Endodermal cell (in vitro differentiated cells): ENCODE measurements around the gene RBMS1. TPM values are rescaled to one million over a fixed set of nuclear protein-coding genes. Genes with fewer than 3 reads are reported as not detected.

Experiments used
- DNase-seq: peaks from one replicate; pipeline ENCODE4 v3.0.0-alpha.2; 2017
- H3K27ac ChIP-seq: 2 replicates; pipeline ENCODE4 v1.5.1; 2013; ENCODE audit warnings: mild to moderate bottlenecking, low read depth, low read length, moderate library complexity
- H3K27me3 ChIP-seq: 2 replicates; pipeline ENCODE4 v1.6.1; 2013; ENCODE audit warnings: mild to moderate bottlenecking, low read length, moderate library complexity; ENCODE audit not compliant: insufficient read depth, control insufficient read depth, poor library complexity, severe bottlenecking
- H3K36me3 ChIP-seq: 2 replicates; pipeline ENCODE4 v1.7.0; 2013; ENCODE audit warnings: mild to moderate bottlenecking, low read length, moderate library complexity; ENCODE audit not compliant: control insufficient read depth, insufficient read depth
- H3K4me1 ChIP-seq: one replicate; pipeline ENCODE4 v1.7.0; 2013; ENCODE audit warnings: low read length; ENCODE audit not compliant: control insufficient read depth, insufficient read depth
- H3K4me3 ChIP-seq: 2 replicates; pipeline ENCODE4 v1.5.1; 2013; ENCODE audit warnings: mild to moderate bottlenecking, low read length, moderate library complexity
- H3K9ac ChIP-seq: 2 replicates; pipeline ENCODE4 v1.6.1; 2013; ENCODE audit warnings: mild to moderate bottlenecking, low read length, moderate library complexity; ENCODE audit not compliant: poor library complexity, severe bottlenecking; ENCODE audit errors: extremely low read depth
- H3K9me3 ChIP-seq: 2 replicates; pipeline ENCODE4 v1.6.1; 2013; ENCODE audit warnings: mild to moderate bottlenecking, low read length, moderate library complexity; ENCODE audit not compliant: control insufficient read depth
- H3K27ac Mint-ChIP-seq: 2 replicates; pipeline ENCODE4 v1.8.0; 2020; ENCODE audit warnings: mixed read lengths
- H3K27me3 Mint-ChIP-seq: 2 replicates; pipeline ENCODE4 v1.8.0; 2021; ENCODE audit warnings: mild to moderate bottlenecking, mixed read lengths; ENCODE audit not compliant: insufficient read depth
- H3K36me3 Mint-ChIP-seq: 2 replicates; pipeline ENCODE4 v1.8.0; 2020; ENCODE audit warnings: low read depth, mixed read lengths
- H3K4me1 Mint-ChIP-seq: 2 replicates; pipeline ENCODE4 v1.8.0; 2020; ENCODE audit warnings: mixed read lengths
- H3K4me3 Mint-ChIP-seq: 2 replicates; pipeline ENCODE4 v1.8.0; 2020; ENCODE audit warnings: mild to moderate bottlenecking, moderate library complexity, mixed read lengths
- H3K9me3 Mint-ChIP-seq: 2 replicates; pipeline ENCODE4 v1.8.0; 2020; ENCODE audit warnings: mild to moderate bottlenecking, mixed read lengths
- CTCF ChIP-seq: fragments of 200-600 bp; sonication (generic); conservative IDR thresholded peaks from 2 replicates; pipeline ENCODE4 v1.5.0; 2021; ENCODE audit warnings: antibody characterized with exemption, mild to moderate bottlenecking
- WGBS, 2 experiments: methylation state at CpG; one replicate each; pipeline versions ENCODE4 v1.1.5 to v1.1.7; 2013; ENCODE audit warnings: missing lambda C conversion rate in 2 of 2, mixed read lengths in 1 of 2; ENCODE audit not compliant: insufficient coverage in 1 of 2, insufficient read length in 1 of 2; 5-methylcytosine and 5-hydroxymethylcytosine counted together
- total RNA-seq, 2 donors: library from RNA; stranded (reverse); fragmentation: NEBNext Ultra II Directional in 1 of 2; extraction: Animal tissue kit (Norgen Biotek cat#: 25700) in 1 of 2; gene quantifications; 2 replicates in 1 of 2; 3 replicates in 1 of 2; pipeline ENCODE4 v1.2.1, GENCODE V29; 2021

Gene RBMS1
- total RNA-seq, 2 donors from 2014 or later, result 90.7 to 124 TPM

- H3K27me3 Mint-ChIP-seq, result no peaks in the 10 kb centered on the region
- no peak overlapping the region for H3K27ac ChIP-seq
- WGBS, 2 experiments, result 96 to 100% methylated on average over 5 of the region's 5 CpGs
- DNase-seq, result no peak
- H3K27me3 ChIP-seq, result no peaks in the 10 kb centered on the region
- no peak overlapping the region for H3K27ac Mint-ChIP-seq
- TF ChIP-seq CTCF, result no peak
- H3K4me1 Mint-ChIP-seq, result peaks cover 5% of the 10 kb centered on the region
- H3K9ac ChIP-seq, result no peak overlapping the region
- no peak overlapping the region for H3K4me3 ChIP-seq
- H3K36me3 Mint-ChIP-seq, result peaks cover 23% of the 10 kb centered on the region
- H3K9me3 Mint-ChIP-seq, result no peaks in the 10 kb centered on the region
- no peaks in the 10 kb centered on the region for H3K4me1 ChIP-seq
- no peak overlapping the region for H3K4me3 Mint-ChIP-seq
- H3K36me3 ChIP-seq, result peaks cover 15% of the 10 kb centered on the region
- H3K9me3 ChIP-seq, result no peaks in the 10 kb centered on the region
Observed at GRCh38 chr2:160457588-160457987, 36.0 kb downstream of the RBMS1 start.

- TF ChIP-seq CTCF, result no peak
- peaks cover 3% of the 10 kb centered on the region for H3K4me1 Mint-ChIP-seq
- no peaks in the 10 kb centered on the region for H3K27me3 Mint-ChIP-seq
- H3K9me3 Mint-ChIP-seq, result peaks cover 14% of the 10 kb centered on the region
- DNase-seq, result no peak
- Histone ChIP-seq H3K27ac (no peak overlapping the region), H3K36me3 (peaks cover 16% of the 10 kb centered on the region), H3K4me3 (no peak overlapping the region), H3K27me3 (no peaks in the 10 kb centered on the region), H3K9ac (no peak overlapping the region), H3K4me1 (no peaks in the 10 kb centered on the region), H3K9me3 (peaks cover 5% of the 10 kb centered on the region)
- no peak overlapping the region for H3K4me3 Mint-ChIP-seq
- H3K27ac Mint-ChIP-seq, result no peak overlapping the region
- 86% methylated on average over 2 of the region's 2 CpGs; no CpG with 5 or more reads in 1 of the 2 experiments for WGBS, 2 experiments
- peaks cover 42% of the 10 kb centered on the region for H3K36me3 Mint-ChIP-seq
Observed at GRCh38 chr2:160454070-160454797, 39.4 kb downstream of the RBMS1 start.

GRCh38 chr2:160453111-160453820, 40.3 kb downstream of the RBMS1 start:
- 93 to 96% methylated on average over 3 of the region's 3 CpGs for WGBS, 2 experiments
- Histone ChIP-seq H3K4me1 (no peaks in the 10 kb centered on the region), H3K27me3 (no peaks in the 10 kb centered on the region), H3K9ac (no peak overlapping the region), H3K9me3 (peaks cover 5% of the 10 kb centered on the region), H3K4me3 (no peak overlapping the region), H3K36me3 (peaks cover 14% of the 10 kb centered on the region), H3K27ac (no peak overlapping the region)
- peaks cover 43% of the 10 kb centered on the region for H3K36me3 Mint-ChIP-seq
- no peak for DNase-seq
- H3K27me3 Mint-ChIP-seq, result no peaks in the 10 kb centered on the region
- H3K4me3 Mint-ChIP-seq, result no peak overlapping the region
- no peak overlapping the region for H3K27ac Mint-ChIP-seq
- no peak for TF ChIP-seq CTCF
- H3K4me1 Mint-ChIP-seq, result peaks cover 3% of the 10 kb centered on the region
- H3K9me3 Mint-ChIP-seq, result peaks cover 21% of the 10 kb centered on the region
